H1 (cell line): ENCODE results near the gene MKI67. TPM values are rescaled to one million over a fixed set of nuclear protein-coding genes. Genes with fewer than 3 reads are reported as not detected.

Experiments
- CTCF ChIA-PET: fragments of 300-600 bp; sonication (Branson Sonifier 250); formaldehyde crosslinking; loops from one replicate; lab custom pipeline; 2021; ENCODE audit not compliant: partially characterized antibody; lab: Charles Lee
- POLR2A ChIA-PET: fragments of 300-600 bp; sonication (Branson Sonifier 250); formaldehyde crosslinking; loops from one replicate; lab custom pipeline; 2021; ENCODE audit warnings: inconsistent platforms; ENCODE audit not compliant: partially characterized antibody; lab: Charles Lee
- DNase-seq, 2 experiments: peaks; one replicate each; pipeline versions ENCODE4 v3.0.0 to v3.0.0-alpha.2; 2010 to 2022; ENCODE audit warnings: low spot score in 2 of 2, low read depth in 1 of 2, mixed read lengths in 1 of 2
- FAIRE-seq: peaks from 2 replicates; lab custom pipeline; 2011; peaks lifted over from hg19 to GRCh38; lab: Jason Lieb, UNC
- H2AFZ ChIP-seq: 2 replicates; pipeline ENCODE4 v1.8.1; 2012; ENCODE audit warnings: low read length, inconsistent platforms
- H2AK5ac ChIP-seq: 2 replicates; pipeline ENCODE4 v1.6.1; 2013; ENCODE audit warnings: low read depth, low read length
- H2BK120ac ChIP-seq: replicated peaks from 2 replicates; pipeline ENCODE3; 2013; ENCODE audit warnings: low read depth, low read length, inconsistent platforms
- H2BK12ac ChIP-seq: 2 replicates; pipeline ENCODE4 v1.6.1; 2013; ENCODE audit warnings: low read depth, low read length
- H2BK15ac ChIP-seq: 2 replicates; pipeline ENCODE4 v1.6.1; 2013; ENCODE audit warnings: low read length
- H2BK20ac ChIP-seq: 2 replicates; pipeline ENCODE4 v1.6.1; 2013; ENCODE audit warnings: low read length
- H2BK5ac ChIP-seq: 2 replicates; pipeline ENCODE4 v1.6.1; 2013; ENCODE audit warnings: low read depth, low read length
- H3K14ac ChIP-seq: 2 replicates; pipeline ENCODE4 v1.6.1; 2013; ENCODE audit warnings: inconsistent platforms; ENCODE audit not compliant: insufficient read length
- H3K18ac ChIP-seq: 2 replicates; pipeline ENCODE4 v1.6.1; 2013; ENCODE audit warnings: low read length; ENCODE audit errors: extremely low read depth
- H3K23ac ChIP-seq: 2 replicates; pipeline ENCODE4 v1.6.1; 2013; ENCODE audit warnings: inconsistent platforms; ENCODE audit not compliant: insufficient read length
- H3K23me2 ChIP-seq: 2 replicates; pipeline ENCODE4 v1.6.1; 2013; ENCODE audit warnings: low read depth, low read length
- H3K27ac ChIP-seq: 2 replicates; pipeline ENCODE4 v1.6.1; 2011; ENCODE audit warnings: low read depth, low read length, inconsistent platforms
- H3K27me3 ChIP-seq, 4 experiments: replicated peaks in 1 of 4; 1 replicate in 1 of 4; 2 replicates in 3 of 4; pipeline versions ENCODE4 v1.6.1 to v1.8.1; 2011 to 2013; ENCODE audit warnings: low read length in 3 of 4, mild to moderate bottlenecking in 3 of 4, inconsistent platforms in 2 of 4, mixed read lengths in 2 of 4, moderate library complexity in 1 of 4; ENCODE audit not compliant: control insufficient read depth in 3 of 4, insufficient read depth in 3 of 4; ENCODE audit errors: extremely low read depth in 1 of 4
- H3K36me3 ChIP-seq, 4 experiments: 2 replicates each; pipeline versions ENCODE4 v1.6.1 to v1.8.1; 2011 to 2013; ENCODE audit warnings: mild to moderate bottlenecking in 4 of 4, low read length in 3 of 4, moderate library complexity in 2 of 4, control low read depth in 1 of 4, inconsistent platforms in 1 of 4; ENCODE audit not compliant: insufficient read depth in 4 of 4, control insufficient read depth in 2 of 4
- H3K4ac ChIP-seq: replicated peaks from 2 replicates; pipeline ENCODE3; 2013; ENCODE audit warnings: low read length, low read depth, mixed read lengths, inconsistent platforms; ENCODE audit not compliant: insufficient read length
- H3K4me1 ChIP-seq, 4 experiments: replicated peaks in 1 of 4; 1 replicate in 1 of 4; 2 replicates in 3 of 4; pipeline versions ENCODE4 v1.6.1 to v1.8.1; 2011 to 2013; ENCODE audit warnings: low read length in 3 of 4, inconsistent platforms in 2 of 4, mixed read lengths in 1 of 4; ENCODE audit not compliant: insufficient read depth in 4 of 4, control insufficient read depth in 3 of 4
- H3K4me2 ChIP-seq, 2 experiments: 2 replicates each; pipeline versions ENCODE4 v1.6.1 to v1.8.1; 2011 to 2013; ENCODE audit warnings: low read depth in 2 of 2, low read length in 2 of 2, control low read depth in 1 of 2, inconsistent platforms in 1 of 2, mild to moderate bottlenecking in 1 of 2; ENCODE audit not compliant: insufficient read depth in 1 of 2
- H3K4me3 ChIP-seq, 4 experiments: fragments of 200-600, 300-600 bp in 1 of 4; sonication (generic), shearing (Covaris generic), sonication (Bioruptor Twin) in 1 of 4; 2 replicates each; pipeline versions ENCODE4 v1.5.1 to v1.8.1; 2011 to 2016; ENCODE audit warnings: low read length in 4 of 4, low read depth in 3 of 4, control low read depth in 2 of 4, inconsistent platforms in 2 of 4, mild to moderate bottlenecking in 2 of 4, mixed read lengths in 1 of 4, moderate library complexity in 1 of 4; ENCODE audit not compliant: insufficient read depth in 2 of 4; ENCODE audit errors: extremely low read depth in 1 of 4
- H3K56ac ChIP-seq: replicated peaks from 2 replicates; pipeline ENCODE3; 2013; ENCODE audit warnings: low read depth, mild to moderate bottlenecking, mixed read lengths, low read length, inconsistent platforms; ENCODE audit not compliant: insufficient read length
- H3K79me1 ChIP-seq: 2 replicates; pipeline ENCODE4 v1.6.1; 2013; ENCODE audit warnings: low read depth, low read length, control low read depth
- H3K79me2 ChIP-seq, 2 experiments: 2 replicates each; pipeline versions ENCODE4 v1.6.1 to v1.8.1; 2012 to 2013; ENCODE audit warnings: low read length in 2 of 2, mild to moderate bottlenecking in 2 of 2, inconsistent platforms in 1 of 2; ENCODE audit not compliant: insufficient read depth in 2 of 2, control insufficient read depth in 1 of 2
- H3K9ac ChIP-seq, 4 experiments: replicated peaks in 1 of 4; 1 replicate in 1 of 4; 2 replicates in 3 of 4; pipeline versions ENCODE4 v1.6.1 to v1.8.1; 2011 to 2013; ENCODE audit warnings: low read depth in 3 of 4, low read length in 3 of 4, control low read depth in 2 of 4, mild to moderate bottlenecking in 2 of 4, moderate library complexity in 2 of 4, inconsistent platforms in 1 of 4; ENCODE audit errors: extremely low read depth in 1 of 4
- H3K9me3 ChIP-seq, 2 experiments: 2 replicates each; pipeline versions ENCODE4 v1.6.1 to v1.8.1; 2012 to 2013; ENCODE audit warnings: mild to moderate bottlenecking in 2 of 2, moderate library complexity in 2 of 2, control low read depth in 1 of 2, inconsistent platforms in 1 of 2, low read depth in 1 of 2, low read length in 1 of 2, mixed read lengths in 1 of 2; ENCODE audit not compliant: insufficient read depth in 2 of 2
- H4K20me1 ChIP-seq, 2 experiments: replicated peaks in 1 of 2; 2 replicates each; pipeline versions ENCODE3 to v1.8.1; 2011 to 2013; ENCODE audit warnings: inconsistent platforms in 2 of 2, low read length in 2 of 2, mild to moderate bottlenecking in 1 of 2; ENCODE audit not compliant: insufficient read depth in 2 of 2, control insufficient read depth in 1 of 2
- H4K5ac ChIP-seq: 2 replicates; pipeline ENCODE4 v1.6.1; 2013; ENCODE audit warnings: low read length, low read depth, mixed read lengths, inconsistent platforms; ENCODE audit not compliant: insufficient read length
- H4K8ac ChIP-seq: 2 replicates; pipeline ENCODE4 v1.8.0; 2013; ENCODE audit warnings: mild to moderate bottlenecking, moderate library complexity, low read length, inconsistent platforms; ENCODE audit not compliant: insufficient read depth; ENCODE audit errors: extremely low read depth
- H4K91ac ChIP-seq: replicated peaks from 2 replicates; pipeline ENCODE3; 2013; ENCODE audit warnings: low read length, mixed read lengths, inconsistent platforms; ENCODE audit not compliant: insufficient read length
- CBX5 ChIP-seq: fragments of 300-800, 300-1000 bp; sonication (generic); IDR thresholded peaks from 2 replicates; pipeline ENCODE4 v1.7.1; 2016; ENCODE audit warnings: antibody characterized with exemption, low read length, low read depth
- CTCF ChIP-seq, 3 experiments: IDR thresholded peaks; 1 replicate in 2 of 3; 2 replicates in 1 of 3; pipeline versions ENCODE4 v1.5.1 to v1.6.1; 2011; ENCODE audit warnings: low read length in 3 of 3, mild to moderate bottlenecking in 3 of 3, inconsistent platforms in 2 of 3, low read depth in 1 of 3, moderate library complexity in 1 of 3; ENCODE audit not compliant: insufficient read depth in 1 of 3; ENCODE audit errors: control extremely low read depth in 1 of 3
- MAFK ChIP-seq: IDR thresholded peaks from 2 replicates; pipeline ENCODE4 v1.6.1; 2012; ENCODE audit warnings: low read depth, mild to moderate bottlenecking, improper control_type of control experiment, low read length
- RAD21 ChIP-seq, 2 experiments: IDR thresholded peaks in 1 of 2; conservative IDR thresholded peaks in 1 of 2; 2 replicates each; pipeline ENCODE4 v1.6.1; 2011; ENCODE audit warnings: low read depth in 2 of 2, low read length in 2 of 2, improper control_type of control experiment in 1 of 2, inconsistent platforms in 1 of 2, mild to moderate bottlenecking in 1 of 2, moderate library complexity in 1 of 2
- TAF1 ChIP-seq: IDR thresholded peaks from 2 replicates; pipeline ENCODE4 v1.6.1; 2011; ENCODE audit warnings: mild to moderate bottlenecking, low read depth, low read length
- TEAD4 ChIP-seq: IDR thresholded peaks from 2 replicates; pipeline ENCODE4 v1.6.1; 2012; ENCODE audit warnings: low read depth, low read length, inconsistent platforms, mixed read lengths
- WGBS, 2 experiments: shearing (Covaris generic) in 1 of 2; methylation state at CpG; one replicate each; pipeline versions ENCODE4 v1.1.6 to v1.1.7; 2013 to 2015; ENCODE audit warnings: low lambda C conversion rate in 2 of 2, mixed read lengths in 2 of 2, inconsistent platforms in 1 of 2, low coverage in 1 of 2, missing lambda C conversion rate in 1 of 2; ENCODE audit not compliant: insufficient replicate concordance in 2 of 2, insufficient coverage in 1 of 2, insufficient read length in 1 of 2; ENCODE audit errors: extremely low coverage in 1 of 2, missing lambda C conversion rate in 1 of 2; 5-methylcytosine and 5-hydroxymethylcytosine counted together
- polyA plus RNA-seq, 7 experiments: library from polyadenylated mRNA; depleted of rRNA in 3 of 7; stranded (reverse) in 5 of 7; unstranded in 2 of 7; fragments of >200 nt in 5 of 7; fragments of 200-250 nt in 2 of 7; gene quantifications; 1 replicate in 5 of 7; 2 replicates in 1 of 7; 4 replicates in 1 of 7; pipeline versions ENCODE4 v1.2.1 to v1.2.3, GENCODE V29; 2011 to 2013; ENCODE audit warnings: missing spikeins in 2 of 7, mixed read lengths in 2 of 7
- total RNA-seq: library from RNA; stranded (reverse); fragmentation: NEBNext Ultra II Directional; extraction: Animal tissue kit (Norgen Biotek cat#: 25700); gene quantifications from 2 replicates; pipeline ENCODE4 v1.2.1, GENCODE V29; 2021

Gene MKI67
- total and polyA plus RNA-seq, 2 of the 8 experiments (the other 6 are each of a cell fraction or from before 2014, with no cell fraction given), result 15.8 to 85.1 TPM

GRCh38 chr10:128116851-128117615, 9.2 kb downstream of the MKI67 start:
- peaks cover 0 to under 1% (median 0%) of the 10 kb centered on the region in 4 experiments; a peak in 1 of 7 replicates for H3K27me3 ChIP-seq
- no peak overlapping the region for H3K4ac ChIP-seq
- CTCF ChIA-PET, result interaction anchor here (0.7 to 3.2 kb wide), 21 partner anchors 8 to 211 kb away, joined by 3 to 20 read pairs (median 5); partner anchors contain the start of gene MKI67
- no peak overlapping the region for H3K18ac ChIP-seq
- no peak overlapping the region for H2AK5ac ChIP-seq
- H3K4me2 ChIP-seq, result no peak overlapping the region
- H3K4me3 ChIP-seq, result no peak overlapping the region
- H2BK20ac ChIP-seq, result no peak overlapping the region
- no peak overlapping the region for H4K8ac ChIP-seq
- H2BK120ac ChIP-seq, result no peak overlapping the region
- H3K79me2 ChIP-seq, result peaks cover 0 to 6% of the 10 kb centered on the region in 2 experiments; a peak in 2 of 4 replicates
- 76% methylated on average over 13 of the region's 13 CpGs; no CpG with 5 or more reads in 1 of the 2 experiments for WGBS, 2 experiments
- H3K79me1 ChIP-seq, result 0 out of 2 replicates have a peak, but pooled peaks cover under 1% of the 10 kb centered on the region
- no peaks in the 10 kb centered on the region for H3K9me3 ChIP-seq
- no peaks in the 10 kb centered on the region for H3K23me2 ChIP-seq
- no peak overlapping the region for H2BK12ac ChIP-seq
- no peak overlapping the region for H3K27ac ChIP-seq
- no peaks in the 10 kb centered on the region for H3K4me1 ChIP-seq
- H2BK15ac ChIP-seq, result no peak overlapping the region
- no peak for TF ChIP-seq TEAD4
- no peak for TF ChIP-seq TAF1
- 0 out of 2 replicates have a peak, but pooled peaks have one; percentile 3 for TF ChIP-seq MAFK
- peak; percentile 31 to 37 for TF ChIP-seq RAD21 (IDR thresholded peaks at IDR 0.05 in 1 of 2, conservative IDR thresholded peaks at IDR 0.05 in 1 of 2; ENCODE audit: low read depth in 2 of 2, low read length in 2 of 2)
- no peak for TF ChIP-seq CBX5
- peak; percentile 58 to 76 (median 63) for TF ChIP-seq CTCF (IDR thresholded peaks at IDR 0.05; ENCODE audit: control extremely low read depth in 1 of 3, insufficient read depth in 1 of 3, low read depth in 1 of 3, low read length in 3 of 3)
- no peak overlapping the region for H3K14ac ChIP-seq
- no peak overlapping the region for H4K5ac ChIP-seq
- no peak overlapping the region for H4K91ac ChIP-seq
- FAIRE-seq (no peak), DNase-seq (no peak)
- POLR2A ChIA-PET, result no interaction called here
- H4K20me1 ChIP-seq, result peaks cover 0 to 1% of the 10 kb centered on the region in 2 experiments
- H3K56ac ChIP-seq, result no peak overlapping the region
- H2AFZ ChIP-seq, result no peak overlapping the region
- H3K23ac ChIP-seq, result no peak overlapping the region
- peaks cover 19 to 63% (median 55%) of the 10 kb centered on the region in 4 experiments for H3K36me3 ChIP-seq
- H2BK5ac ChIP-seq, result no peak overlapping the region
- no peak overlapping the region for H3K9ac ChIP-seq
